NCI-H82 (cell line): ENCODE measurements around the gene GRK5.
A peak's percentile ranks its signal among the peaks of the same experiment; 100 is the strongest.
"Not testable (repeated sequence)": the region's sequence is repeated elsewhere in the genome, so short reads cannot be mapped to it uniquely, and the experiment has no call there.

Experiments used
- DNase-seq: peaks from one replicate; lab custom pipeline; 2025; lab: John Stamatoyannopoulos, UW

The GRK5 gene

GRCh38 chr10:119207366-119207666 lies at the start of gene GRK5:
TSS of gene GRK5 (plus strand) at chr10:119207571. CDS start at chr10:119207918, 347 bp downstream.
- peak; percentile 98 for DNase-seq

- no peak for DNase-seq
Observed at GRCh38 chr10:119159332-119159731, 48.0 kb upstream of the GRK5 start.

- DNase-seq = no peak
Observed at GRCh38 chr10:119161680-119162451, 45.5 kb upstream of the GRK5 start.

GRCh38 chr10:119162452-119163092 lies 44.8 kb upstream of the GRK5 start:
- no peak for DNase-seq

GRCh38 chr10:119165171-119166117 lies 41.9 kb upstream of the GRK5 start, which contains the start of gene SFXN4:
TSS of gene SFXN4 (minus strand) at chr10:119165714. CDS start at chr10:119165647, 67 bp downstream.
- DNase-seq = peak; percentile 76

- no peak for DNase-seq
Observed at GRCh38 chr10:119166118-119166500, 41.3 kb upstream of the GRK5 start.

- peak; percentile 21 for DNase-seq
Observed at GRCh38 chr10:119166564-119166963, 40.8 kb upstream of the GRK5 start.

- no peak for DNase-seq
Observed at GRCh38 chr10:119167041-119167440, 40.3 kb upstream of the GRK5 start.

- no peak for DNase-seq
Observed at GRCh38 chr10:119174109-119174508, 33.3 kb upstream of the GRK5 start.

- no peak for DNase-seq
Observed at GRCh38 chr10:119176166-119176565, 31.2 kb upstream of the GRK5 start.

- no peak for DNase-seq
Observed at GRCh38 chr10:119177708-119178371, 29.5 kb upstream of the GRK5 start.

GRCh38 chr10:119178372-119179119 lies 28.8 kb upstream of the GRK5 start, which contains the start of gene PRDX3:
TSS of gene PRDX3 (minus strand) at chr10:119178812. CDS start at chr10:119178790, 22 bp downstream.
- peak; percentile 96 for DNase-seq

- DNase-seq = not testable (repeated sequence)
Observed at GRCh38 chr10:119180850-119181400, 26.4 kb upstream of the GRK5 start.

GRCh38 chr10:119183664-119184412 lies 23.5 kb upstream of the GRK5 start:
- DNase-seq = peak; percentile 36

- DNase-seq = no peak
Observed at GRCh38 chr10:119189811-119190282, 17.5 kb upstream of the GRK5 start.

- peak; percentile 43 for DNase-seq
Observed at GRCh38 chr10:119190353-119190752, 17.0 kb upstream of the GRK5 start.

- no peak for DNase-seq
Observed at GRCh38 chr10:119190954-119191785, 16.2 kb upstream of the GRK5 start.

- no peak for DNase-seq
Observed at GRCh38 chr10:119191881-119192280, 15.5 kb upstream of the GRK5 start.

- no peak for DNase-seq
Observed at GRCh38 chr10:119197921-119198320, 9.4 kb upstream of the GRK5 start.
